SU-DHL-6 (cell line): ENCODE measurements around the gene HDAC2.
A peak's percentile ranks its signal among the peaks of the same experiment; 100 is the strongest.
"Not testable (repeated sequence)": the region's sequence is repeated elsewhere in the genome, so short reads cannot be mapped to it uniquely, and the experiment has no call there.

Experiments
- H2AFZ ChIP-seq: fragments of 200-600 bp; sonication (generic); 2 replicates; pipeline ENCODE4 v1.6.1; 2014; ENCODE audit warnings: low read depth, mild to moderate bottlenecking, moderate library complexity, mixed read lengths, antibody characterized with exemption, low read length; ENCODE audit not compliant: severe bottlenecking
- H3F3A ChIP-seq: fragments of 200-600 bp; shearing (Covaris generic); 2 replicates; pipeline ENCODE4 v1.6.0; 2016; ENCODE audit warnings: antibody characterized with exemption, mild to moderate bottlenecking; ENCODE audit not compliant: insufficient read depth
- H3K27ac ChIP-seq: fragments of 200-600 bp; sonication (generic); 2 replicates; pipeline ENCODE4 v1.5.1; 2016; ENCODE audit warnings: low read depth, mild to moderate bottlenecking, low read length, moderate library complexity, mixed read lengths
- H3K27me3 ChIP-seq: fragments of 200-600 bp; sonication (generic), shearing (Covaris generic); 2 replicates; pipeline ENCODE4 v1.6.0; 2014; ENCODE audit warnings: mild to moderate bottlenecking, low read length
- H3K36me3 ChIP-seq: fragments of 200-600 bp; sonication (generic); 2 replicates; pipeline ENCODE4 v1.6.1; 2014; ENCODE audit warnings: mild to moderate bottlenecking, low read length, mixed read lengths
- H3K4me2 ChIP-seq: fragments of 300-600, 200-600 bp; shearing (Covaris generic), sonication (generic); 2 replicates; pipeline ENCODE4 v1.6.0; 2014; ENCODE audit warnings: low read length, low read depth, mild to moderate bottlenecking; ENCODE audit not compliant: poor library complexity, severe bottlenecking
- H3K4me3 ChIP-seq: fragments of 200-600 bp; sonication (generic); 2 replicates; pipeline ENCODE4 v1.5.1; 2014; ENCODE audit warnings: antibody characterized with exemption, low read length, mild to moderate bottlenecking, mixed read lengths; ENCODE audit not compliant: insufficient read depth, poor library complexity, severe bottlenecking
- H3K79me2 ChIP-seq: fragments of 200-600 bp; sonication (generic); 2 replicates; pipeline ENCODE4 v1.6.1; 2014; ENCODE audit warnings: mild to moderate bottlenecking, low read length, moderate library complexity; ENCODE audit not compliant: insufficient read depth
- H3K9ac ChIP-seq: fragments of 200-600 bp; sonication (generic); 2 replicates; pipeline ENCODE4 v1.7.0; 2014; ENCODE audit warnings: mild to moderate bottlenecking, low read length
- H3K9me2 ChIP-seq: fragments of 200-600 bp; sonication (generic); replicated peaks from 2 replicates; pipeline ENCODE4 v1.6.1; 2014; ENCODE audit warnings: low read length; ENCODE audit not compliant: insufficient read depth
- H3K9me3 ChIP-seq: fragments of 200-600 bp; sonication (generic); 2 replicates; pipeline ENCODE4 v1.6.1; 2014; ENCODE audit warnings: low read length, mixed read lengths; ENCODE audit not compliant: insufficient read depth
- H4K20me1 ChIP-seq: fragments of 200-600 bp; sonication (generic); 2 replicates; pipeline ENCODE4 v1.6.1; 2014; ENCODE audit warnings: low read depth, mild to moderate bottlenecking, antibody characterized with exemption, low read length, moderate library complexity, mixed read lengths
- CTCF ChIP-seq: fragments of 200-600 bp; sonication (generic); IDR thresholded peaks from one replicate; pipeline ENCODE4 v1.5.1; 2017; ENCODE audit warnings: antibody characterized with exemption, mild to moderate bottlenecking, low read length, moderate library complexity; ENCODE audit not compliant: insufficient read depth, poor library complexity, severe bottlenecking
- EZH2phosphoT487 ChIP-seq: fragments of 200-600 bp; sonication (generic), shearing (Covaris generic); conservative IDR thresholded peaks from 2 replicates; pipeline ENCODE4 v1.6.1; 2018; ENCODE audit warnings: mild to moderate bottlenecking, antibody characterized with exemption, low read length, moderate library complexity, mixed read lengths

HDAC2 gene

GRCh38 chr6:113970805-113971676 lies at the start of gene HDAC2:
TSS of gene HDAC2 (minus strand) at chr6:113971148. CDS start at chr6:113970908, 240 bp downstream.
- no peaks in the 10 kb centered on the region for H3F3A ChIP-seq
- peaks cover 50% of the 10 kb centered on the region for H3K79me2 ChIP-seq
- H3K4me2 ChIP-seq = peak within 1 kb of the TSS; percentile 81
- H2AFZ ChIP-seq = peak within 1 kb of the TSS; percentile 99
- H3K9ac ChIP-seq = peak within 1 kb of the TSS; percentile 99
- H3K27me3 ChIP-seq = no peaks in the 10 kb centered on the region
- no peak for TF ChIP-seq CTCF
- no peaks in the 10 kb centered on the region for H3K36me3 ChIP-seq
- H3K4me3 ChIP-seq = peak within 1 kb of the TSS; percentile 96
- no peaks in the 10 kb centered on the region for H3K9me2 ChIP-seq
- no peaks in the 10 kb centered on the region for H3K9me3 ChIP-seq
- H4K20me1 ChIP-seq = peaks cover 25% of the 10 kb centered on the region
- peak within 1 kb of the TSS; percentile 85 for H3K27ac ChIP-seq

GRCh38 chr6:114020196-114020595 lies 49.2 kb upstream of the HDAC2 start:
- no peaks in the 10 kb centered on the region for H3K27me3 ChIP-seq
- H3K9ac ChIP-seq = no peak overlapping the region
- no peaks in the 10 kb centered on the region for H3K9me3 ChIP-seq
- no peak overlapping the region for H3K4me3 ChIP-seq
- no peaks in the 10 kb centered on the region for H3K79me2 ChIP-seq
- H3K27ac ChIP-seq = no peak overlapping the region
- no peaks in the 10 kb centered on the region for H3F3A ChIP-seq
- no peaks in the 10 kb centered on the region for H3K36me3 ChIP-seq
- H3K4me2 ChIP-seq = no peak overlapping the region
- no peak for TF ChIP-seq EZH2phosphoT487
- TF ChIP-seq CTCF = no peak
- H2AFZ ChIP-seq = no peak overlapping the region
- no peaks in the 10 kb centered on the region for H3K9me2 ChIP-seq
- no peaks in the 10 kb centered on the region for H4K20me1 ChIP-seq

- not testable (repeated sequence) for H3K27me3 ChIP-seq, H3K36me3 ChIP-seq, H3K4me3 ChIP-seq, H3K79me2 ChIP-seq, H3K9me2 ChIP-seq, H3K27ac ChIP-seq, H4K20me1 ChIP-seq, H3F3A ChIP-seq, H3K9ac ChIP-seq, H3K4me2 ChIP-seq, H2AFZ ChIP-seq, H3K9me3 ChIP-seq
Measured at GRCh38 chr6:114017146-114017545, 46.2 kb upstream of the HDAC2 start.

GRCh38 chr6:114014106-114014505 lies 43.2 kb upstream of the HDAC2 start:
- not testable (repeated sequence) for H3K9me3 ChIP-seq, H3K27me3 ChIP-seq, H3K4me2 ChIP-seq, H3K79me2 ChIP-seq, H3K9ac ChIP-seq, H2AFZ ChIP-seq, H3K36me3 ChIP-seq, H3K4me3 ChIP-seq, H3F3A ChIP-seq, H3K27ac ChIP-seq, H4K20me1 ChIP-seq, H3K9me2 ChIP-seq

GRCh38 chr6:114011486-114011885 lies 40.5 kb upstream of the HDAC2 start:
- H3K9me2 ChIP-seq, H3K9me3 ChIP-seq, H2AFZ ChIP-seq, H3K36me3 ChIP-seq, H3K27me3 ChIP-seq, H3K4me3 ChIP-seq, H4K20me1 ChIP-seq, H3K9ac ChIP-seq, H3F3A ChIP-seq, H3K79me2 ChIP-seq, H3K4me2 ChIP-seq, H3K27ac ChIP-seq: not testable (repeated sequence)
